ENCODE data around the gene GALNT17. TPM values are rescaled to one million over a fixed set of nuclear protein-coding genes. Genes with fewer than 3 reads are reported as not detected.

Gene GALNT17
- total RNA-seq, 1 experiment from 2014 or later: not detected

GRCh38 chr7:71106226-71106625 is 25.7 kb upstream of the GALNT17 start:
- CTCF ChIA-PET: no interaction called here
- in situ Hi-C loops (cut with HindIII; ENCODE audit: low pct_unique_long_range_greater_than_20kb, low sequenced_read_pairs): no loop called here

GRCh38 chr7:71112436-71112835 is 19.5 kb upstream of the GALNT17 start:
- DNase-seq (ENCODE audit: low read depth, low spot score) (no peak), ATAC-seq (no peak)
- H3K9me3 ChIP-seq (ENCODE audit: control insufficient read depth, insufficient read depth, low read depth, low read length): no peaks in the 10 kb centered on the region
- H3K36me3 ChIP-seq (ENCODE audit: control insufficient read depth, insufficient read depth, low read length): no peaks in the 10 kb centered on the region
- H3K27me3 ChIP-seq (ENCODE audit: control insufficient read depth, insufficient read depth, low read length): no peaks in the 10 kb centered on the region
- no peak overlapping the region for H3K4me3 ChIP-seq (ENCODE audit: low read depth in 2 of 2, low read length in 2 of 2)
- no peaks in the 10 kb centered on the region for H3K4me1 ChIP-seq (ENCODE audit: control insufficient read depth, insufficient read depth, low read length)
- in situ Hi-C loops (cut with HindIII; ENCODE audit: low pct_unique_long_range_greater_than_20kb, low sequenced_read_pairs): no loop called here
- CTCF ChIA-PET: no interaction called here
- POLR2A ChIA-PET: no interaction called here
- no TSS peak for BruUV-seq (replicated peaks)
- TF ChIP-seq TCF7L2 (IDR thresholded peaks at IDR 0.05; ENCODE audit: low read depth, low read length) (no peak), REST (IDR thresholded peaks at IDR 0.05; ENCODE audit: insufficient read depth in 1 of 2, low read depth in 2 of 2, low read length in 1 of 2) (no peak), CTCF (IDR thresholded peaks at IDR 0.05) (no peak), POLR2AphosphoS5 (IDR thresholded peaks at IDR 0.05; ENCODE audit: low read depth, low read length) (no peak), SIN3A (IDR thresholded peaks at IDR 0.05; ENCODE audit: borderline replicate concordance, insufficient read depth, low read depth, low read length) (no peak)
- intact Hi-C loops (cut with micrococcal nuclease; ENCODE audit: unreplicated experiment): no loop called here
- no peak overlapping the region for H3K27ac ChIP-seq (ENCODE audit: low read length)

More at GRCh38 chr7:71106226-71106625, 25.7 kb upstream of the GALNT17 start:
- no peak for DNase-seq (ENCODE audit: low read depth, low spot score)
- Histone ChIP-seq H3K9me3 (ENCODE audit: control insufficient read depth, insufficient read depth, low read depth, low read length) (no peaks in the 10 kb centered on the region), H3K36me3 (ENCODE audit: control insufficient read depth, insufficient read depth, low read length) (no peaks in the 10 kb centered on the region), H3K4me3 (ENCODE audit: low read depth in 2 of 2, low read length in 2 of 2) (no peak overlapping the region), H3K27me3 (ENCODE audit: control insufficient read depth, insufficient read depth, low read length) (no peaks in the 10 kb centered on the region), H3K4me1 (ENCODE audit: control insufficient read depth, insufficient read depth, low read length) (no peaks in the 10 kb centered on the region), H3K27ac (ENCODE audit: low read length) (no peak overlapping the region)
- BruUV-seq (replicated peaks): no TSS peak
- intact Hi-C loops (cut with micrococcal nuclease; ENCODE audit: unreplicated experiment): no loop called here
- POLR2A ChIA-PET: no interaction called here
- TF ChIP-seq SIN3A (IDR thresholded peaks at IDR 0.05; ENCODE audit: borderline replicate concordance, insufficient read depth, low read depth, low read length) (no peak), POLR2AphosphoS5 (IDR thresholded peaks at IDR 0.05; ENCODE audit: low read depth, low read length) (no peak), TCF7L2 (IDR thresholded peaks at IDR 0.05; ENCODE audit: low read depth, low read length) (no peak), CTCF (IDR thresholded peaks at IDR 0.05) (no peak), REST (IDR thresholded peaks at IDR 0.05; ENCODE audit: insufficient read depth in 1 of 2, low read depth in 2 of 2, low read length in 1 of 2) (no peak)
- no peak for ATAC-seq
